Progenitor cell of endocrine pancreas (in vitro differentiated cells): ENCODE results near the gene ZNF501. TPM values are rescaled to one million over a fixed set of nuclear protein-coding genes. Genes with fewer than 3 reads are reported as not detected.
A peak's percentile ranks its signal among the peaks of the same experiment; 100 is the strongest.

Experiments used
- DNase-seq: peaks from one replicate; pipeline ENCODE4 v3.0.0; 2021; ENCODE audit warnings: low spot score; ENCODE audit not compliant: unreplicated experiment
- H3K27ac Mint-ChIP-seq: 2 replicates; pipeline ENCODE4 v1.8.0; 2021; ENCODE audit warnings: mild to moderate bottlenecking, moderate library complexity, mixed read lengths
- H3K27me3 Mint-ChIP-seq: 2 replicates; pipeline ENCODE4 v1.8.0; 2021; ENCODE audit warnings: mixed read lengths
- H3K36me3 Mint-ChIP-seq: 2 replicates; pipeline ENCODE4 v1.8.0; 2022; ENCODE audit warnings: mixed read lengths; ENCODE audit not compliant: insufficient read depth
- H3K4me1 Mint-ChIP-seq: 2 replicates; pipeline ENCODE4 v1.8.0; 2021; ENCODE audit warnings: low read depth, mixed read lengths
- H3K4me3 Mint-ChIP-seq: 2 replicates; pipeline ENCODE4 v1.8.0; 2021; ENCODE audit warnings: low read depth, mild to moderate bottlenecking, moderate library complexity, mixed read lengths
- H3K9me3 Mint-ChIP-seq: 2 replicates; pipeline ENCODE4 v1.8.0; 2021; ENCODE audit warnings: low read depth, mixed read lengths
- total RNA-seq: library from RNA; stranded (reverse); gene quantifications from 2 replicates; pipeline ENCODE4 v1.2.1, GENCODE V29; 2021
- TF ChIP-seq, protein P1 (sequence below): fragments of 200-600 bp; sonication (generic); IDR thresholded peaks from one replicate; pipeline ENCODE4 v1.5.0; 2021; ENCODE audit warnings: antibody characterized with exemption, mild to moderate bottlenecking; ENCODE audit not compliant: unreplicated experiment

ZNF501 gene
- total RNA-seq, 1 donor from 2014 or later = 7.5 TPM

DNA sequence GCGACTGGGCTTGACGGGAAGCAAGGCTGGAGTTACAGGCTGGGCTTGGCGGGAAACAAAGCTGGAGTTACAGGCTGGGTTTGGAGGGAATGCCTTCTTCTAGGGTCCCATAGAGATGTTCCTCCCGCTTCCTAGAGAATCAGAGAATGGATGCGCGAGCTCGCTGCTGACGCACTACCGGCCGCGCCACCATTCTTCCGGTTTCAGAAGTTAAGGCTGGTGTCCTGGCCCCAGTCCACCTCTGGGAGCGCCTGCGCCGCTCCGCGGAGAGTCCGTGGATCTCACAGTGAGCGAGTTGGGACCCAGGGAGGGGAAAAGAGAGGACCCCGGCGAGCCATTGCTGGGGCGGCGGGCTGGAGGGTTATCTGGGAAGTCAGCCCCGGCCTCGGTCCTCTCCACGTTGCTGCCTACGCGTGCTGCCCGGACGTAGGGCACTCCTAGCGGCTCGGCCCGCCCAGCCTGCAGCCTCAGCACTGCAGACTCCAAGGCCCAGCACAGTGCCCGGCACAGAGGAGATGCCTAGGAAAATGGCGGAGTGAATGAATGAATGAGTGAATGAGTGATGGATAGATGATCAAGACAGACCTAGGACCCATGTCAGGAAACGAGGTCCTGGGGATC, 16.9 kb upstream of the ZNF501 start, which contains the start of gene ZNF502:
Gene ZNF502, plus strand, starts transcription at position 206 of the 621 bp plus-strand sequence. CDS start 7,602 bp downstream, outside the sequence.
- no peak for DNase-seq
- Mint-ChIP-seq H3K4me3 (no peak within 1 kb of the TSS), H3K27ac (no peak within 1 kb of the TSS)

DNA sequence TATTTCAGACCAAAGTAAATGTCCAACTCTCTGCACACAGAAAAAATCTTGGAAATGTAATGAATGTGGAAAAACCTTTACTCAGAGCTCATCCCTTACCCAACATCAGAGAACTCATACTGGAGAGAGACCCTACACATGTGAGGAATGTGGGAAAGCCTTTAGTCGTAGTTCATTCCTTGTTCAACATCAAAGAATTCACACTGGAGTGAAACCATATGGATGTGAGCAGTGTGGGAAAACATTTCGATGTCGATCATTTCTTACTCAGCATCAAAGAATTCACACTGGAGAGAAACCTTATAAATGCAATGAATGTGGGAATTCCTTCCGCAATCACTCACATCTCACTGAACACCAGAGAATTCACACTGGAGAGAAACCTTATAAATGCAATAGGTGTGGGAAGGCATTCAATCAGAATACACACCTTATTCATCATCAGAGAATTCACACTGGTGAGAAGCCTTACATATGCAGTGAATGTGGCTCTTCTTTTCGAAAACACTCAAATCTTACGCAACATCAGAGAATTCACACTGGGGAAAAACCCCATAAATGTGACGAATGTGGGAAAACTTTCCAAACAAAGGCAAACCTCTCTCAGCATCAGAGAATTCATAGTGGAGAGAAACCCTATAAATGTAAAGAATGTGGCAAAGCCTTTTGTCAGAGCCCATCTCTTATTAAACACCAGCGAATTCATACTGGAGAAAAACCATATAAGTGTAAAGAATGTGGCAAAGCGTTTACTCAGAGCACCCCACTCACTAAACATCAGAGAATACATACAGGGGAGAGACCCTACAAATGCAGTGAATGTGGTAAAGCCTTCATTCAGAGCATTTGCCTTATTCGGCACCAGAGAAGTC, 8.0 kb upstream of the ZNF501 start:
- no peaks in the 10 kb centered on the region for H3K4me1 Mint-ChIP-seq
- H3K36me3 Mint-ChIP-seq = peaks cover 7% of the 10 kb centered on the region
- H3K4me3 Mint-ChIP-seq = no peak overlapping the region
- TF ChIP-seq, protein P1, sequence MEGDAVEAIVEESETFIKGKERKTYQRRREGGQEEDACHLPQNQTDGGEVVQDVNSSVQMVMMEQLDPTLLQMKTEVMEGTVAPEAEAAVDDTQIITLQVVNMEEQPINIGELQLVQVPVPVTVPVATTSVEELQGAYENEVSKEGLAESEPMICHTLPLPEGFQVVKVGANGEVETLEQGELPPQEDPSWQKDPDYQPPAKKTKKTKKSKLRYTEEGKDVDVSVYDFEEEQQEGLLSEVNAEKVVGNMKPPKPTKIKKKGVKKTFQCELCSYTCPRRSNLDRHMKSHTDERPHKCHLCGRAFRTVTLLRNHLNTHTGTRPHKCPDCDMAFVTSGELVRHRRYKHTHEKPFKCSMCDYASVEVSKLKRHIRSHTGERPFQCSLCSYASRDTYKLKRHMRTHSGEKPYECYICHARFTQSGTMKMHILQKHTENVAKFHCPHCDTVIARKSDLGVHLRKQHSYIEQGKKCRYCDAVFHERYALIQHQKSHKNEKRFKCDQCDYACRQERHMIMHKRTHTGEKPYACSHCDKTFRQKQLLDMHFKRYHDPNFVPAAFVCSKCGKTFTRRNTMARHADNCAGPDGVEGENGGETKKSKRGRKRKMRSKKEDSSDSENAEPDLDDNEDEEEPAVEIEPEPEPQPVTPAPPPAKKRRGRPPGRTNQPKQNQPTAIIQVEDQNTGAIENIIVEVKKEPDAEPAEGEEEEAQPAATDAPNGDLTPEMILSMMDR = no peak
- H3K27ac Mint-ChIP-seq = no peak overlapping the region
- no peaks in the 10 kb centered on the region for H3K27me3 Mint-ChIP-seq
- DNase-seq = no peak
- peaks cover 66% of the 10 kb centered on the region for H3K9me3 Mint-ChIP-seq

More for the DNA sequence above, 16.9 kb upstream of the ZNF501 start, which contains the start of gene ZNF502:
- Mint-ChIP-seq H3K4me1 (no peaks in the 10 kb centered on the region), H3K36me3 (peaks cover 3% of the 10 kb centered on the region), H3K9me3 (peaks cover 32% of the 10 kb centered on the region), H3K27me3 (no peaks in the 10 kb centered on the region)
- TF ChIP-seq, protein P1 = no peak

DNA sequence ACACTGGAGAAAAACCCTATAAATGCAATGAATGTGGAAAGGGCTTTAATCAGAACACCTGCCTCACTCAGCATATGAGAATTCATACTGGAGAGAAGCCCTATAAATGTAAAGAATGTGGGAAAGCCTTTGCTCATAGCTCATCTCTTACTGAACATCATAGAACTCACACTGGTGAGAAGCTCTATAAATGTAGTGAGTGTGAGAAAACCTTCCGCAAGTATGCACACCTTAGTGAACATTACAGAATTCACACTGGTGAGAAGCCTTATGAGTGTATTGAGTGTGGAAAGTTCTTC, 7.4 kb upstream of the ZNF501 start:
- H3K4me1 Mint-ChIP-seq = no peaks in the 10 kb centered on the region
- H3K4me3 Mint-ChIP-seq = no peak overlapping the region
- H3K9me3 Mint-ChIP-seq = peaks cover 62% of the 10 kb centered on the region
- no peaks in the 10 kb centered on the region for H3K27me3 Mint-ChIP-seq
- peaks cover 4% of the 10 kb centered on the region for H3K36me3 Mint-ChIP-seq
- TF ChIP-seq, protein P1 = no peak
- no peak for DNase-seq
- no peak overlapping the region for H3K27ac Mint-ChIP-seq

DNA sequence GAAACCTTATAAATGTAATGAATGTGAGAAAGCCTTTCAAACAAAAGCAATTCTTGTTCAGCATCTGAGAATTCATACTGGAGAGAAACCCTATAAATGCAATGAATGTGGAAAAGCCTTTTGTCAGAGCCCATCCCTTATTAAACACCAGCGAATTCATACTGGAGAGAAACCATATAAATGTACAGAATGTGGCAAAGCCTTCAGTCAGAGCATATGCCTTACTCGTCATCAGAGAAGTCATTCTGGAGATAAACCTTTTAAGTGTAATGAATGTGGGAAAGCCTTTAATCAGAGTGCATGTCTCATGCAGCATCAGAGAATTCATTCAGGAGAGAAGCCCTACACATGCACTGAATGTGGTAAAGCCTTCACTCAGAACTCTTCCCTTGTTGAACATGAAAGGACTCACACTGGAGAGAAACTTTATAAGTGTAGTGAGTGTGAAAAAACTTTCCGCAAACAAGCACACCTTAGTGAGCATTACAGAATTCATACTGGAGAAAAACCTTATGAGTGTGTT, 5.3 kb downstream of the ZNF501 start:
- TF ChIP-seq, protein P1 = no peak
- no peak overlapping the region for H3K4me3 Mint-ChIP-seq
- H3K4me1 Mint-ChIP-seq = no peaks in the 10 kb centered on the region
- no peak overlapping the region for H3K27ac Mint-ChIP-seq
- DNase-seq = no peak
- H3K36me3 Mint-ChIP-seq = peaks cover 55% of the 10 kb centered on the region
- peaks cover 66% of the 10 kb centered on the region for H3K9me3 Mint-ChIP-seq
- no peaks in the 10 kb centered on the region for H3K27me3 Mint-ChIP-seq

DNA sequence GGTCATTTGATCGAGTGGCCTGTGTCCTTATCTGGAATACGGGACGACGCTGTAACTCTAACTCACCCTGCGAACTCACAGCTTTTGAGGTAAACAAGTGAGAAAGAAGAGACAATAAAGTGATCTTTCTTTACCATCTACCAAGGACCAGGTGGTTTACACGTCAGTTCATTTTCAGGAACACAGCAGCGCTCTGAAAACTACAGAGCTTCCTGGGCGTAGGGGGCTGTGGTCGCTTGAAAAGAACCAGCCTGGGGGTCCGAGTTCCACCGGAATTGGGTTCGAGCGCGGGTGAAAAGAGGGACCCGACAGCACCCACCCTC, 31.6 kb downstream of the ZNF501 start:
- TF ChIP-seq, protein P1 = no peak
- peak overlapping the region; percentile 88 for H3K4me3 Mint-ChIP-seq
- H3K27ac Mint-ChIP-seq = peak overlapping the region; percentile 96
- peaks cover 10% of the 10 kb centered on the region for H3K4me1 Mint-ChIP-seq
- peaks cover 26% of the 10 kb centered on the region for H3K9me3 Mint-ChIP-seq
- peaks cover 42% of the 10 kb centered on the region for H3K36me3 Mint-ChIP-seq
- no peak for DNase-seq
- no peaks in the 10 kb centered on the region for H3K27me3 Mint-ChIP-seq
